Type B pancreatic cell (in vitro differentiated cells): Measurements from ENCODE around the gene TSC22D1. TPM values are rescaled to one million over a fixed set of nuclear protein-coding genes. Genes with fewer than 3 reads are reported as not detected.
"Not testable (repeated sequence)": the region's sequence is repeated elsewhere in the genome, so short reads cannot be mapped to it uniquely, and the experiment has no call there.

Source experiments
- DNase-seq: peaks from one replicate; pipeline ENCODE4 v3.0.0; 2021; ENCODE audit warnings: mixed read lengths; ENCODE audit not compliant: unreplicated experiment; ENCODE audit errors: extremely low spot score
- H3K27ac Mint-ChIP-seq: 2 replicates; pipeline ENCODE4 v1.8.0; 2021; ENCODE audit warnings: mild to moderate bottlenecking, mixed read lengths
- H3K27me3 Mint-ChIP-seq: 2 replicates; pipeline ENCODE4 v1.8.0; 2021; ENCODE audit warnings: mixed read lengths
- H3K36me3 Mint-ChIP-seq: 2 replicates; pipeline ENCODE4 v1.8.0; 2021; ENCODE audit warnings: mixed read lengths
- H3K4me1 Mint-ChIP-seq: one replicate; pipeline ENCODE4 v1.8.0; 2021; ENCODE audit warnings: mixed read lengths; ENCODE audit not compliant: unreplicated experiment
- H3K4me3 Mint-ChIP-seq: 2 replicates; pipeline ENCODE4 v1.8.0; 2021; ENCODE audit warnings: mild to moderate bottlenecking, mixed read lengths
- H3K9me3 Mint-ChIP-seq: 2 replicates; pipeline ENCODE4 v1.8.0; 2021; ENCODE audit warnings: mixed read lengths
- CTCF ChIP-seq: fragments of 200-600 bp; sonication (generic); conservative IDR thresholded peaks from 2 replicates; pipeline ENCODE4 v1.5.0; 2021; ENCODE audit warnings: antibody characterized with exemption, mild to moderate bottlenecking
- total RNA-seq: library from RNA; stranded (reverse); gene quantifications from 2 replicates; pipeline ENCODE4 v1.2.1, GENCODE V29; 2021; ENCODE audit warnings: low replicate concordance

TSC22D1 gene
- total RNA-seq, 1 donor from 2014 or later = 132 TPM

GRCh38 chr13:44458313-44458975 is 117.7 kb downstream of the TSC22D1 start:
- no peak for TF ChIP-seq CTCF
- Mint-ChIP-seq H3K27me3 (no peaks in the 10 kb centered on the region), H3K27ac (no peak overlapping the region), H3K4me1 (peaks cover 4% of the 10 kb centered on the region), H3K9me3 (no peaks in the 10 kb centered on the region), H3K36me3 (no peaks in the 10 kb centered on the region), H3K4me3 (no peak overlapping the region)
- DNase-seq = no peak

- H3K36me3 Mint-ChIP-seq, H3K27me3 Mint-ChIP-seq, DNase-seq, H3K9me3 Mint-ChIP-seq, H3K27ac Mint-ChIP-seq, H3K4me3 Mint-ChIP-seq, H3K4me1 Mint-ChIP-seq: not testable (repeated sequence)
These were observed 119.9 kb downstream of the TSC22D1 start for GRCh38 chr13:44456212-44456611.

- H3K4me1 Mint-ChIP-seq = peaks cover 13% of the 10 kb centered on the region
- TF ChIP-seq CTCF = no peak
- H3K27me3 Mint-ChIP-seq = no peaks in the 10 kb centered on the region
- H3K36me3 Mint-ChIP-seq = peaks cover under 1% of the 10 kb centered on the region
- DNase-seq = no peak
- H3K4me3 Mint-ChIP-seq = no peak overlapping the region
- H3K27ac Mint-ChIP-seq = no peak overlapping the region
- H3K9me3 Mint-ChIP-seq = no peaks in the 10 kb centered on the region
These were observed 120.4 kb downstream of the TSC22D1 start for GRCh38 chr13:44455769-44456168.

- H3K36me3 Mint-ChIP-seq = peaks cover 6% of the 10 kb centered on the region
- TF ChIP-seq CTCF = no peak
- H3K4me3 Mint-ChIP-seq = no peak overlapping the region
- DNase-seq = no peak
- peaks cover 22% of the 10 kb centered on the region for H3K4me1 Mint-ChIP-seq
- no peak overlapping the region for H3K27ac Mint-ChIP-seq
- H3K27me3 Mint-ChIP-seq = no peaks in the 10 kb centered on the region
- H3K9me3 Mint-ChIP-seq = no peaks in the 10 kb centered on the region
These were observed 122.2 kb downstream of the TSC22D1 start for GRCh38 chr13:44453881-44454280.

DNA sequence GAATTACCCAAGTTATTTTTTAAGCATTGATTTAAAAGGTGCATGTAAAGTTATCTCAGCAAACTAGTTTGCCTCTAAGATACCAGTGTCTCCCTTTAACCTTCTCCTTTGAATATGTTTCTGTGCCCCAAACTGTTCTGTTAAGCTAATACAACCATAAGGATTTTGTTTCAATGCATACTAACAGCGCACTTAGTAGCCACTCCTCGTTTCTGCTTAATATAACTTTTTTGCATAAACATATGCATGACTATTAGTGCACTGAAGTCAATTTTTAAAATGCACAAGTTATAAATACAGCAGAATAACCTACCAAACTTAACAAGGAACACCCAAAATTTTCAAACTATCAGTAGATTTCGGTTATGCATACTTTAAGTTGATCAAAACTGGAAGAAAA is 123.1 kb downstream of the TSC22D1 start:
- Mint-ChIP-seq H3K36me3 (peaks cover 6% of the 10 kb centered on the region), H3K4me1 (peaks cover 22% of the 10 kb centered on the region), H3K27ac (no peak overlapping the region), H3K27me3 (no peaks in the 10 kb centered on the region), H3K9me3 (no peaks in the 10 kb centered on the region), H3K4me3 (no peak overlapping the region)
- TF ChIP-seq CTCF = no peak
- no peak for DNase-seq

- no peak for TF ChIP-seq CTCF
- Mint-ChIP-seq H3K27me3 (no peaks in the 10 kb centered on the region), H3K4me1 (peaks cover 22% of the 10 kb centered on the region), H3K9me3 (no peaks in the 10 kb centered on the region), H3K4me3 (no peak overlapping the region), H3K27ac (no peak overlapping the region), H3K36me3 (peaks cover 6% of the 10 kb centered on the region)
- DNase-seq = no peak
These were observed 123.7 kb downstream of the TSC22D1 start for GRCh38 chr13:44452418-44452817.
